Chondrocyte (in vitro differentiated cells): ENCODE results near the gene KMT2E. TPM values are rescaled to one million over a fixed set of nuclear protein-coding genes. Genes with fewer than 3 reads are reported as not detected.
A peak's percentile ranks its signal among the peaks of the same experiment; 100 is the strongest.

ENCODE experiments used
- DNase-seq: peaks from one replicate; pipeline ENCODE4 v3.0.0; 2021; ENCODE audit warnings: mixed read lengths, low spot score
- H3K27ac Mint-ChIP-seq: one replicate; pipeline ENCODE4 v1.8.0; 2021; ENCODE audit warnings: mild to moderate bottlenecking, moderate library complexity, mixed read lengths; ENCODE audit not compliant: unreplicated experiment
- H3K27me3 Mint-ChIP-seq: 2 replicates; pipeline ENCODE4 v1.8.0; 2021; ENCODE audit warnings: low read depth, mixed read lengths
- H3K36me3 Mint-ChIP-seq: 2 replicates; pipeline ENCODE4 v1.8.0; 2021; ENCODE audit warnings: low read depth, mixed read lengths
- H3K4me1 Mint-ChIP-seq: 2 replicates; pipeline ENCODE4 v1.8.0; 2021; ENCODE audit warnings: low read depth, mild to moderate bottlenecking, mixed read lengths
- H3K4me3 Mint-ChIP-seq: one replicate; pipeline ENCODE4 v1.8.0; 2021; ENCODE audit warnings: mild to moderate bottlenecking, moderate library complexity, mixed read lengths; ENCODE audit not compliant: unreplicated experiment
- H3K9me3 Mint-ChIP-seq: 2 replicates; pipeline ENCODE4 v1.8.0; 2021; ENCODE audit warnings: low read depth, mixed read lengths
- CTCF ChIP-seq: fragments of 200-600 bp; sonication (generic); IDR thresholded peaks from 2 replicates; pipeline ENCODE4 v1.5.0; 2021; ENCODE audit warnings: antibody characterized with exemption, mild to moderate bottlenecking, moderate library complexity
- total RNA-seq: library from RNA; stranded (reverse); gene quantifications from 3 replicates; pipeline ENCODE4 v1.2.1, GENCODE V29; 2021

Gene KMT2E
- total RNA-seq, 1 donor from 2014 or later, result 63.1 TPM

DNA sequence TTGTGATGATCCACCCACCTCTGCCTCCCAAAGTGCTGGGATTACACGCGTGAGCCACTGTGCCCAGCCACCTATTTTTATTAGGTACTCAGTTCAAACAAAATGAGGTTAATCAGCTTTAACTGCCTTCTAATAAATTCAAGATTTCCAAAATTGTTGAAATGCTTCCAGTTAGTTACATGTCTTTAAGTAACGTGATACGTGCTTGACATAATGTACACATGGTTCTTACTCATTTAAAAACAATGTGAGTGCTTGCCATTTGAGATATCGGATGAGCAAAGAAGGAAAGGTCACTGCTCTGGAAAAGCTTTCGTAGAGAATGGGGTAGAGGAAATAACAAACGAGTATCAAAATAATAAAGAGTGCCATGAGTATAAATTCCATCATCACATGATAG, 83.6 kb downstream of the KMT2E start:
- no peak for DNase-seq
- H3K4me1 Mint-ChIP-seq, result peaks cover 39% of the 10 kb centered on the region

DNA sequence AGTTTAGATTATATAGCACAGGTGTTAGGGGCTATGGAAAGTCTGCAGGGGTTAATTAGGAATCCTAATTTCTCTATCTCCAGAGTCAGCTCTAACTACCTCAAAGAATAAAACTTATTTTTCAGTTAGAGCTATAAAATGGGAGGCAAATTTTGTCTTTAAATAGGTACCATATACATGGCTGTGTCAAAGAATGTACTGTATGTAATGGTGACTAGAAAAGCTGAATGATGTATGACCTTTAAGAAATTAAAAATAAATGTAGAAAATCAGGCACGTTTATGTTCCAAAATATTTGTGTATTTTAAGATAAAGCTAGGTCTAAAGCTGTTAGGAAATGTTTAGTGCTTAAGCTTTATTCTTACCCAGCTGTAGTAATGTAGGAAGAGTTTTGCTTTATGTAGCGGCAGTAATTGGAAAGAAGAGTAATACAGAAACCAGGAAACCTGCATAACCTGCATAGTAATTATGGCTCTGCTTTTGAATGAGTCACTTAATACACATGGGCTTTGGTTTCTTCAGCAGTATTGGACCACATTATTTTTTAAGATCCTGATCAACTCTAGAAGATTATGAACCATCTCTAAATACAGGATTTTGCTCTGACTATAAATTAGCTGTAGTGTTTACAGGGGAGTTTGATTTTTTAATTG, 85.0 kb downstream of the KMT2E start:
- peaks cover 48% of the 10 kb centered on the region for H3K4me1 Mint-ChIP-seq
- peaks cover 10% of the 10 kb centered on the region for H3K36me3 Mint-ChIP-seq
- no peak for DNase-seq
- H3K27me3 Mint-ChIP-seq, result no peaks in the 10 kb centered on the region
- no peak overlapping the region for H3K4me3 Mint-ChIP-seq
- peak overlapping the region; percentile 6 for H3K27ac Mint-ChIP-seq
- no peak for TF ChIP-seq CTCF
- H3K9me3 Mint-ChIP-seq, result no peaks in the 10 kb centered on the region

More for the DNA sequence above, 83.6 kb downstream of the KMT2E start:
- H3K4me3 Mint-ChIP-seq, result no peak overlapping the region
- no peaks in the 10 kb centered on the region for H3K27me3 Mint-ChIP-seq
- H3K27ac Mint-ChIP-seq, result peak overlapping the region; percentile 89
- no peaks in the 10 kb centered on the region for H3K9me3 Mint-ChIP-seq
- TF ChIP-seq CTCF, result no peak
- H3K36me3 Mint-ChIP-seq, result peaks cover 10% of the 10 kb centered on the region

DNA sequence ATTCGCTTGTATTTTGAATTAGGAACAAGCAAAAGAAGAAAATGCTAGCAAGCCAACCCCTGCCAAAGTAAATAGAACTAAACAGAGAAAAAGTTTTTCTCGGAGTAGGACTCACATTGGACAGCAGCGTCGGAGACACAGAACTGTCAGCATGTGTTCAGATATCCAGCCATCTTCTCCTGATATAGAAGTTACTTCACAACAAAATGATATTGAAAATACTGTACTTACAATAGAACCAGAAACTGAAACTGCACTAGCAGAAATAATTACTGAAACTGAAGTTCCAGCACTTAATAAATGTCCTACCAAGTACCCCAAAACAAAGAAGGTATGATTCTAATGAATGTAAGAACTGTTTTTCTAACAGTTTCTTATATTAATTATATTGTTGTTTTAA, 87.9 kb downstream of the KMT2E start:
- Mint-ChIP-seq H3K27me3 (no peaks in the 10 kb centered on the region), H3K4me3 (no peak overlapping the region), H3K36me3 (peaks cover 16% of the 10 kb centered on the region), H3K9me3 (no peaks in the 10 kb centered on the region), H3K4me1 (peaks cover 58% of the 10 kb centered on the region), H3K27ac (peak overlapping the region; percentile 36)
- TF ChIP-seq CTCF, result no peak
- DNase-seq, result no peak

DNA sequence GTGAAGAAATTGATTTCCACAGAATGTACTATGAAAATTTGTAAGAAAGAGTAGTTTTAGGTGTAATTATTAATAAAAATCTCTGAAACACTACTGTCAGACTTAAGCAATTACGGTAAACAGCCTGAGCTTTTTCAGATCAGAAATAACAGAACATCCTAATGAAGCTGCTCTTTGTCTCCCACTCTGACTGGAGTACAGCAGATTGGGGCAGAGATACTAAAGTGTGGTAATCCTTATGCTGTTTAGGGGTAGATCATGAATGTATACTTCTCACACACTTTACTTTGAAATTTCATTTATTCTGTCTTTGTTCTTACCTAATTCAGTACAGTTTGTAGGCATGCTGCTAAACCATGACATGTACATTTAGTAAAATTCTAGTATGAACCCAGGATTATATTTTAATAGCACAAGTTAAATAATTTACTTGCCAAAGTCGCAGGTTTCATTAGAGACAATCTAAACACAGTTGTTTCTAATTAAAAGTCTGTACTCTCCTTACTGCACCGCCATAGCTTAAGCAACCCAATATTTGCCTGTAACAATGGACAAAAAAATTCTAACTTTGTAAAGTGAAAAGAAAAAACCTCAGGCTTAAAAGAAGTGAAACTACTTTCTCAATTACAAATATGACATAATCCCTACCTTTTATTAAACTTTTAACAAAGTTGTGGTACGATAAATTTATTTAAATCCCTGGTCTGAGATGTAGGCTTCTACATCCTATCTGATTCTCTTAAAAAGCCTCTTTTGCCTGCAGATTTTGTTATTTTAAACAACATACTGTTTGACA, 88.8 kb downstream of the KMT2E start:
- H3K27me3 Mint-ChIP-seq, result no peaks in the 10 kb centered on the region
- no peak for TF ChIP-seq CTCF
- peaks cover 51% of the 10 kb centered on the region for H3K4me1 Mint-ChIP-seq
- no peaks in the 10 kb centered on the region for H3K9me3 Mint-ChIP-seq
- H3K27ac Mint-ChIP-seq, result peak overlapping the region; percentile 55
- DNase-seq, result no peak
- H3K36me3 Mint-ChIP-seq, result peaks cover 18% of the 10 kb centered on the region
- H3K4me3 Mint-ChIP-seq, result no peak overlapping the region

DNA sequence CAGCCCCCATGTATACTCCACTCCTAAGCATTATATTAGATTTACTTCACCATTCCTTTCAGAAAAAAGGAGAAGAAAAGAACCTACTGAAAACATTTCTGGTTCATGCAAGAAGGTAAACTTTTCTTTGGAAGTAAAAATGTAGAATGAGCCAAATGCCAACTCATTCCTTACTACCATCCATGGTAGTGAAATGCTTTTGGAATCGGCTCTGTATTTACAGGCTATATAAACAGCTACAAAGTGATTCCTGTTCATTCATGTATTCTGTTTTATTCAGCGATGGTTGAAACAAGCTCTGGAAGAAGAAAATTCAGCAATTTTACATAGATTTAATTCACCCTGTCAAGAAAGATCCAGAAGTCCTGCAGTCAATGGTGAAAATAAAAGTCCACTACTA, 91.6 kb downstream of the KMT2E start:
- peak overlapping the region; percentile 76 for H3K27ac Mint-ChIP-seq

More for the DNA sequence above, 91.6 kb downstream of the KMT2E start:
- DNase-seq, result no peak
- no peaks in the 10 kb centered on the region for H3K27me3 Mint-ChIP-seq
- no peak overlapping the region for H3K4me3 Mint-ChIP-seq
- H3K4me1 Mint-ChIP-seq, result peaks cover 33% of the 10 kb centered on the region
- TF ChIP-seq CTCF, result no peak
- H3K9me3 Mint-ChIP-seq, result no peaks in the 10 kb centered on the region
- H3K36me3 Mint-ChIP-seq, result peaks cover 24% of the 10 kb centered on the region
